ENCODE measurements around the gene SLC24A1.

GRCh38 chr15:65584241-65584640 lies 37.5 kb upstream of the SLC24A1 start:
- TF ChIP-seq CTCF (IDR thresholded peaks at IDR 0.05; ENCODE audit: borderline replicate concordance, extremely low read depth, low read length, poor library complexity, severe bottlenecking) (no peak), EZH2 (IDR thresholded peaks at IDR 0.05; ENCODE audit: borderline replicate concordance, low read depth, low read length, severe bottlenecking) (no peak)

Measured in DND-41 (cell line).